Measurements from ENCODE around the gene KLF11. TPM values are rescaled to one million over a fixed set of nuclear protein-coding genes. Genes with fewer than 3 reads are reported as not detected.

The KLF11 gene
- total RNA-seq, 4 donors from 2014 or later: 48.6 to 81.6 (median 58.8) TPM

DNA sequence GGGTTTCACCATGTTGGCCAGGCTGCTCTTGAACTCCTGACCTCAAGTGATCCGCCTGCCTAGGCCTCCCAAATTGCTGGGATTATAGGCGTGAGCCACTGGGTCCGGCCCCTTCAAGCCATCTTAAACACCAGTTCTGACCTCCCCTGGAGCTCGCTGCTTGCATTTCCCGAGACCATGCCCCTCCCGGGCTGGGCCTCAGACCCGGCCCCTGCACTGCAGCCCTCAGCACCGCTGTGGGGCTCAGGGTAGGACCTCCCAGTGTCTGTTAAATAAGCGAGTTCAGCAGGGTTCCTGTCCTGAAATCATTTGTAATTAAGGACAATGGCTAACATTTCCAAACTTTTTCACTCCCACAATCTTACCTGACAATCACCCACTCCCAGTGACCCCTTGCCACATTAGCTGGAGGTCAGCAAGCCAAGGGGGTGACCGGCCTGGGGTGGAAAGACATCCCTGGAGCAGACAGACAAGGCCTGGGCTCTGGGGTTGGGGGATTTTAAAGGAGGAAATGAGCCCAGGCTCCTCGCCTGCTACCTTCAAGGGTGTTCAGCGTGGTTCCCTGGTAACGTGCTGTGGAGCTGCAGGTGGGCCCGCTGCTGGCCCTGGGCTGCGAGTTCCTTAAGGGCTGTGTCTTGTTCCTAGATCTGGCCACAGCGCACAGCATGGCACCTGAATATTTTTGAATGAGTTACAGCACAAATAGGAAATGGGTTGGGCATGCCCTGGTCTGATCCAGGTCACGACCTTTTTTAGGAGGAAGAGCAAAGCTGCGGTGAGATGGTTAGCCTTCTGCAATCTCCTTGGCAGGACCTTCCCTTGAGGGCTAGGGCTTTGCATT, 21.8 kb downstream of the KLF11 start:
- no peaks in the 10 kb centered on the region for H3K9me3 ChIP-seq
- 91% methylated on average over 15 of the region's 18 CpGs for WGBS
- H3K27me3 ChIP-seq: no peaks in the 10 kb centered on the region
- TF ChIP-seq, protein P1, sequence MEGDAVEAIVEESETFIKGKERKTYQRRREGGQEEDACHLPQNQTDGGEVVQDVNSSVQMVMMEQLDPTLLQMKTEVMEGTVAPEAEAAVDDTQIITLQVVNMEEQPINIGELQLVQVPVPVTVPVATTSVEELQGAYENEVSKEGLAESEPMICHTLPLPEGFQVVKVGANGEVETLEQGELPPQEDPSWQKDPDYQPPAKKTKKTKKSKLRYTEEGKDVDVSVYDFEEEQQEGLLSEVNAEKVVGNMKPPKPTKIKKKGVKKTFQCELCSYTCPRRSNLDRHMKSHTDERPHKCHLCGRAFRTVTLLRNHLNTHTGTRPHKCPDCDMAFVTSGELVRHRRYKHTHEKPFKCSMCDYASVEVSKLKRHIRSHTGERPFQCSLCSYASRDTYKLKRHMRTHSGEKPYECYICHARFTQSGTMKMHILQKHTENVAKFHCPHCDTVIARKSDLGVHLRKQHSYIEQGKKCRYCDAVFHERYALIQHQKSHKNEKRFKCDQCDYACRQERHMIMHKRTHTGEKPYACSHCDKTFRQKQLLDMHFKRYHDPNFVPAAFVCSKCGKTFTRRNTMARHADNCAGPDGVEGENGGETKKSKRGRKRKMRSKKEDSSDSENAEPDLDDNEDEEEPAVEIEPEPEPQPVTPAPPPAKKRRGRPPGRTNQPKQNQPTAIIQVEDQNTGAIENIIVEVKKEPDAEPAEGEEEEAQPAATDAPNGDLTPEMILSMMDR (IDR thresholded peaks at IDR 0.05): no peak
- TF ChIP-seq EP300 (IDR thresholded peaks at IDR 0.05): no peak
- H3K36me3 ChIP-seq: no peaks in the 10 kb centered on the region
- no peak overlapping the region for H3K4me3 ChIP-seq
- H3K4me1 ChIP-seq: no peaks in the 10 kb centered on the region
- DNase-seq (ENCODE audit: low spot score in 2 of 2): no peak
- no peak overlapping the region for H3K27ac ChIP-seq

DNA sequence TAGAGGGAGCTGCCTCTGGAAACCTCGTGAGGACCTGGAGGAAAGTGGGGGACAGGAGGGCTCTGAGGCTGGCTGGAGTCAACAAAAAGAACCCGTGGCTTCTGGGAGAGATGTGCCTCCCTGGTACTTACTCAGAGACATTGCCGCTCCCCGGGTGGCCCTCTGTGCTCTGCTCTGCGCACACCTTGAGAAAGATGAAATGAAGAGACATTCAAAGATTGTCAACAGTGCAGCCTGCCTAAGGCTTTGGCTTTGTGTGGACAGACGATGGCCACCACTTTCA, 22.4 kb downstream of the KLF11 start:
- 92% methylated on average over 6 of the region's 6 CpGs for WGBS
- no peaks in the 10 kb centered on the region for H3K36me3 ChIP-seq
- DNase-seq (ENCODE audit: low spot score in 2 of 2): no peak
- no peak overlapping the region for H3K27ac ChIP-seq
- H3K4me3 ChIP-seq: no peak overlapping the region
- H3K27me3 ChIP-seq: no peaks in the 10 kb centered on the region
- TF ChIP-seq POLR2A (IDR thresholded peaks at IDR 0.05) (no peak), POLR2AphosphoS5 (IDR thresholded peaks at IDR 0.05) (no peak), EP300 (IDR thresholded peaks at IDR 0.05) (no peak)
- TF ChIP-seq, protein P1 (IDR thresholded peaks at IDR 0.05): no peak
- no peaks in the 10 kb centered on the region for H3K4me1 ChIP-seq
- H3K9me3 ChIP-seq: no peaks in the 10 kb centered on the region

DNA sequence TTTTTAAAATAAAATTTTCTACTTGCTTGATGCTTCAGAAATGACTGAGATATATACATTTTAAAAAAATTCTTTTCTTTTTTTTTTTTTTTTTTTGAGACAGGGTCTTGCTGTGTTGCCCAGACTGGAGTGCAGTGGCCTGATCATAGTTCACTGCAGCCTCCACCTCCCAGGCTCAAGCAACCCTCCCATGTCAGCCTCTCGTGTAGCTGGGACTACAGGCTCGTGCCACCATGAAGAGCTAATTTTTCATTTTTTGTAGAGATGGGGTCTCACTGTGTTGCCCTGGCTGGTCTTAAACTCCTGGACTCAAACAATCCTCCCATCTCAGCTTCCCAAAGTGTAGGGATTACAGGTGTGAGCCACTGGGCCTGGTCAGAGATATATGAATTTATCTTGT, 24.0 kb downstream of the KLF11 start:
- Histone ChIP-seq H3K27me3 (no peaks in the 10 kb centered on the region), H3K36me3 (no peaks in the 10 kb centered on the region), H3K27ac (no peak overlapping the region), H3K4me3 (no peak overlapping the region), H3K9me3 (no peaks in the 10 kb centered on the region), H3K4me1 (no peaks in the 10 kb centered on the region)
- no peak for DNase-seq (ENCODE audit: low spot score in 2 of 2)
- WGBS: 61% methylated on average over 2 of the region's 2 CpGs
- no peak for TF ChIP-seq POLR2AphosphoS5 (IDR thresholded peaks at IDR 0.05)
- TF ChIP-seq EP300 (IDR thresholded peaks at IDR 0.05): no peak
- TF ChIP-seq, protein P1 (IDR thresholded peaks at IDR 0.05): no peak
- no peak for TF ChIP-seq POLR2A (IDR thresholded peaks at IDR 0.05)

DNA sequence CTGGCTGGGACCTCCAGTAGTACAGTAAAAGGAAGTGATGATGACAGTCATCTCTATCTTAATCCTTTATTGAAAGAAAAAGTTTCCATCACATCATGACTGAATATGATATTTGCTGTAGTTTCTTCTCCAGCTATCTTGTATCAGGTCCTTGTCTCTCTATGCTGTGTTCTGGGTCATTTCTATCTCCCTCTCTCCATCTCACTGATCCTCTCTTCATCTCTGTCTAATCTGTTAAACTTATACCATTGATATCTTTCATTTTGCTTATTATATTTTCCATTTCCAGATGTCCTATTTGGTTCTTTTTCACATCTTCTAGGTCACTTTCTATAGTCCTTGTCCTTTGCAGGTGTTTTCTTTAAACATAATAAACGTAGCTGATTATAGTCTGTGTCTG, 24.5 kb downstream of the KLF11 start:
- no peak for DNase-seq (ENCODE audit: low spot score in 2 of 2)
- Histone ChIP-seq H3K27ac (no peak overlapping the region), H3K36me3 (no peaks in the 10 kb centered on the region), H3K27me3 (no peaks in the 10 kb centered on the region), H3K4me1 (peaks cover 3% of the 10 kb centered on the region), H3K9me3 (no peaks in the 10 kb centered on the region), H3K4me3 (no peak overlapping the region)
- 97% methylated on average over 1 of the region's 1 CpG for WGBS
- TF ChIP-seq EP300 (IDR thresholded peaks at IDR 0.05) (no peak), POLR2A (IDR thresholded peaks at IDR 0.05) (no peak), POLR2AphosphoS5 (IDR thresholded peaks at IDR 0.05) (no peak)
- TF ChIP-seq, protein P1 (IDR thresholded peaks at IDR 0.05): no peak

DNA sequence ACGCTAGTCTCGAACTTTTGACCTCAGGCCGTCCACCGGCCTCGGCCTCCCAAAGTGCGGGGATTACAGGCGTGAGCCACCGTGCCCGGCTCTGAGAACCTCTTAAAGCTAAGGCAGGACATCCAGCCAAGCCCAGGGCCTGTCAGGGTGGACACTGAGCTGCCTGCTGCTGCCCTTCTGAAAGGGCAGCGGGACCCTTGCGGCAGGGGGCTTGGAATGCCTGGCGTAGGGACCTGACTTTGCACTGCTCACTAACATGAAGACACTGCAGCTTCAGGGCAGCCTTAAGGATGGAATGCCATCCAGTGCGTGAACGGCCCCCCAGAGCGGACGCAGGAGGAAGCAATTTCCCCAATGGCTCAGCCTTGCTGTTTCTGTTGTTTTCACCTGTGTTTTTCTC, 27.8 kb downstream of the KLF11 start:
- TF ChIP-seq EP300 (IDR thresholded peaks at IDR 0.05): no peak
- TF ChIP-seq, protein P1 (IDR thresholded peaks at IDR 0.05): no peak
- no peak for TF ChIP-seq POLR2AphosphoS5 (IDR thresholded peaks at IDR 0.05)
- no peak for TF ChIP-seq POLR2A (IDR thresholded peaks at IDR 0.05)
- Histone ChIP-seq H3K27me3 (peaks cover 4% of the 10 kb centered on the region), H3K4me1 (peaks cover 4% of the 10 kb centered on the region), H3K27ac (no peak overlapping the region), H3K36me3 (no peaks in the 10 kb centered on the region), H3K9me3 (no peaks in the 10 kb centered on the region), H3K4me3 (no peak overlapping the region)
- 94% methylated on average over 11 of the region's 16 CpGs for WGBS
- DNase-seq (ENCODE audit: low spot score in 2 of 2): no peak

All from suprapubic skin (tissue), 4 donors.